HepG2 (cell line): ENCODE results near the gene FAM98A. TPM values are rescaled to one million over a fixed set of nuclear protein-coding genes. Genes with fewer than 3 reads are reported as not detected.

Source experiments
- CBX5 ChIP-seq: sonication (generic); formaldehyde crosslinking; IDR thresholded peaks from 2 replicates; pipeline ENCODE4 v1.4.0; 2020; ENCODE audit warnings: missing genetic modification reagents, borderline replicate concordance
- CREM ChIP-seq, 2 experiments: sonication (generic) in 1 of 2; formaldehyde crosslinking in 1 of 2; IDR thresholded peaks; 2 replicates each; pipeline versions ENCODE4 v1.4.0 to v1.6.1; 2016 to 2020; ENCODE audit warnings: antibody characterized with exemption in 1 of 2, mild to moderate bottlenecking in 1 of 2, missing genetic modification reagents in 1 of 2
- FOXJ3 ChIP-seq: sonication (generic); formaldehyde crosslinking; IDR thresholded peaks from 2 replicates; pipeline ENCODE4 v1.4.0; 2020; ENCODE audit warnings: missing genetic modification reagents, mild to moderate bottlenecking, borderline replicate concordance
- KDM5B ChIP-seq: sonication (generic); formaldehyde crosslinking; IDR thresholded peaks from 2 replicates; pipeline ENCODE4 v1.4.0; 2020; ENCODE audit warnings: missing genetic modification reagents, mild to moderate bottlenecking, borderline replicate concordance
- MAZ ChIP-seq, 2 experiments: sonication (generic) in 1 of 2; formaldehyde crosslinking in 1 of 2; IDR thresholded peaks; 2 replicates each; pipeline versions ENCODE4 v1.5.0 to v1.6.1; 2012 to 2020; ENCODE audit warnings: low read depth in 2 of 2, mild to moderate bottlenecking in 2 of 2, borderline replicate concordance in 1 of 2, improper control_type of control experiment in 1 of 2, low read length in 1 of 2, missing genetic modification reagents in 1 of 2, moderate library complexity in 1 of 2
- NCOA2 ChIP-seq: sonication (generic); formaldehyde crosslinking; IDR thresholded peaks from 2 replicates; pipeline ENCODE4 v1.8.0; 2022; ENCODE audit warnings: inconsistent platforms
- NFATC3 ChIP-seq: sonication (generic); formaldehyde crosslinking; IDR thresholded peaks from 2 replicates; pipeline ENCODE4 v1.5.1; 2020; ENCODE audit warnings: mild to moderate bottlenecking, missing genetic modification reagents
- POLR2G ChIP-seq: fragments of 200-400 bp; formaldehyde crosslinking; IDR thresholded peaks from 2 replicates; pipeline ENCODE4 v1.6.1; 2018; ENCODE audit warnings: mild to moderate bottlenecking, low read depth, low read length, moderate library complexity
- RXRB ChIP-seq: IDR thresholded peaks from 2 replicates; pipeline ENCODE4 v1.6.1; 2016; ENCODE audit warnings: borderline replicate concordance, missing genetic modification reagents, missing compliant biosample characterization
- SCMH1 ChIP-seq: sonication (generic); formaldehyde crosslinking; IDR thresholded peaks from 2 replicates; pipeline ENCODE4 v1.9.0; 2021; ENCODE audit warnings: missing genetic modification reagents, mild to moderate bottlenecking, borderline replicate concordance
- SOX6 ChIP-seq, 2 experiments: fragments of 450-650 bp in 1 of 2; sonication (generic) in 1 of 2; formaldehyde crosslinking in 1 of 2; IDR thresholded peaks; 2 replicates each; pipeline versions ENCODE4 v1.4.0 to v1.6.1; 2017 to 2020; ENCODE audit warnings: antibody characterized with exemption in 1 of 2, mild to moderate bottlenecking in 1 of 2, missing genetic modification reagents in 1 of 2
- SSRP1 ChIP-seq: IDR thresholded peaks from 2 replicates; pipeline ENCODE4 v1.6.1; 2016; ENCODE audit warnings: control low read depth
- TP53 ChIP-seq: sonication (generic); formaldehyde crosslinking; conservative IDR thresholded peaks from 2 replicates; pipeline ENCODE4 v1.4.0; 2020; ENCODE audit warnings: missing genetic modification reagents
- ZFP90 ChIP-seq: sonication (generic); formaldehyde crosslinking; IDR thresholded peaks from 2 replicates; pipeline ENCODE4 v1.8.0; 2022; ENCODE audit warnings: missing genetic modification reagents, mild to moderate bottlenecking, inconsistent platforms, borderline replicate concordance
- ZNF18 ChIP-seq: sonication (generic); formaldehyde crosslinking; IDR thresholded peaks from 2 replicates; pipeline ENCODE4 v1.8.0; 2022; ENCODE audit warnings: mild to moderate bottlenecking, missing genetic modification reagents; ENCODE audit not compliant: insufficient replicate concordance
- ZNF451 ChIP-seq: sonication (generic); formaldehyde crosslinking; IDR thresholded peaks from 2 replicates; pipeline ENCODE4 v1.5.0; 2020; ENCODE audit warnings: mild to moderate bottlenecking, missing genetic modification reagents
- ZNF547 ChIP-seq: sonication (generic); formaldehyde crosslinking; IDR thresholded peaks from 2 replicates; pipeline ENCODE4 v1.5.1; 2020; ENCODE audit warnings: mild to moderate bottlenecking, missing genetic modification reagents
- ZSCAN20 ChIP-seq: sonication (generic); formaldehyde crosslinking; IDR thresholded peaks from 2 replicates; pipeline ENCODE4 v1.4.0; 2020; ENCODE audit warnings: missing genetic modification reagents, mild to moderate bottlenecking, borderline replicate concordance
- polyA plus RNA-seq, 8 experiments: library from polyadenylated mRNA; depleted of rRNA in 3 of 8; stranded (reverse) in 7 of 8; unstranded in 1 of 8; fragments of >200 nt; fragmentation: Illumina TruSeq in 4 of 8; extraction: Trizol in 4 of 8; gene quantifications; 2 replicates each; pipeline versions ENCODE4 v1.2.1 to v1.2.3, GENCODE V29; 2011 to 2016; ENCODE audit warnings: low read depth in 4 of 8, missing spikeins in 1 of 8, mixed read lengths in 1 of 8; ENCODE audit not compliant: insufficient read depth in 1 of 8
- total RNA-seq, 5 experiments: library from RNA; depleted of rRNA; stranded (reverse); fragments of >200 nt; fragmentation: Illumina TruSeq; extraction: Trizol; gene quantifications; 2 replicates each; pipeline ENCODE4 v1.2.3, GENCODE V29; 2016; ENCODE audit warnings: low read depth in 1 of 5
- TF ChIP-seq, protein P1 (sequence below): sonication (generic); formaldehyde crosslinking; IDR thresholded peaks from 2 replicates; pipeline ENCODE4 v1.5.0; 2020; ENCODE audit warnings: missing genetic modification reagents
- TF ChIP-seq, protein P2 (sequence below): sonication (generic); IDR thresholded peaks from 2 replicates; pipeline ENCODE4 v1.6.1; 2016; ENCODE audit warnings: low read depth, borderline replicate concordance
- TF ChIP-seq, protein P3 (sequence below): sonication (generic); formaldehyde crosslinking; IDR thresholded peaks from 2 replicates; pipeline ENCODE4 v1.5.0; 2020; ENCODE audit warnings: missing genetic modification reagents, mild to moderate bottlenecking, borderline replicate concordance

FAM98A gene
- total and polyA plus RNA-seq, 2 of the 13 experiments (the other 11 are each of a cell fraction or from before 2014, with no cell fraction given), result 44.0 to 61.4 TPM

DNA sequence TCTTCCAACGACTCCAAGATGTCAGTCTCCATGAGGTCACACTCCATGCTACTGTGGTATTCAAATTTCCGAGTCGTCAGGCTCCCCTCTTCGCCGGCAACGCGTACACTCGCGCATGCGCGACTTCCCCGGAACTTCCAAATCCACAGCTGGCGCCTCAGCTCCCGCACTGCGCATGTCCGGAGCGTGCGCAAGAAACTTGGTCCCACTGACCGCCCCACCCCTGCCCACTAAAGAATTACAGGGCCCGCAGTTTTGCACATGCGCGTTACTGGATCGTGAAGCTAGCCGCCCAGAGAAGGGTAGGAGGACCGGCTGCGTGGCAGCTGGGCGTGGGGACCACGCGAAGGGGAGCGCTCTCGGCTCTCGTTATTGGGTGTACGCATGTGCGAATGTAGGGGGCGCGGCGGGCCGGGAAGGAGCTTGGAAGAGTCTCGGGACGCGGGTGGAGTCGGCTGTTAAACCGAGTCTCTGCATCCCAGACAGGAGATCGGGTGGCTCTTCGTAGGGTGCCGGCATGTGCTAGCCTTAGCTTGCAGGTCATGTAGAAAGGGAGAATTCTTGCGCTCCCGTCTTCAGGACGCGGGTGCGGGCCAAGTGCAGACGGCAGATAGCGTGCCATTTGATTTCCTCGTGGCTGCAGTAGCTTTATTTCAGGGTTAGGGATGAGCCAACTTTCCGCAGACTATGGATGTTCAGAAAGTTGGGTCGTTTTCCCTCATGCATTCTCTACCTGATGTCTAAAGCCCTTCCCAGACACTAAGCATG is at the start of gene FAM98A (continued):
- peak; percentile 72 for TF ChIP-seq CREM (IDR thresholded peaks at IDR 0.05)
- no peak for TF ChIP-seq CREM (CRISPR knock-in tag; IDR thresholded peaks at IDR 0.05)
- peak; percentile 87 for TF ChIP-seq ZNF547 (CRISPR knock-in tag)
- 0 out of 2 replicates have a peak, but pooled peaks have one; percentile 9 for TF ChIP-seq NCOA2 (CRISPR knock-in tag)
- peak; percentile 90 for TF ChIP-seq POLR2G
- TF ChIP-seq SOX6 (IDR thresholded peaks at IDR 0.05), result no peak
- TF ChIP-seq SOX6 (CRISPR knock-in tag; IDR thresholded peaks at IDR 0.05), result peak; percentile 81
- TF ChIP-seq RXRB (CRISPR knock-in tag), result 0 out of 2 replicates have a peak, but pooled peaks have one; percentile 19
- TF ChIP-seq, protein P1, sequence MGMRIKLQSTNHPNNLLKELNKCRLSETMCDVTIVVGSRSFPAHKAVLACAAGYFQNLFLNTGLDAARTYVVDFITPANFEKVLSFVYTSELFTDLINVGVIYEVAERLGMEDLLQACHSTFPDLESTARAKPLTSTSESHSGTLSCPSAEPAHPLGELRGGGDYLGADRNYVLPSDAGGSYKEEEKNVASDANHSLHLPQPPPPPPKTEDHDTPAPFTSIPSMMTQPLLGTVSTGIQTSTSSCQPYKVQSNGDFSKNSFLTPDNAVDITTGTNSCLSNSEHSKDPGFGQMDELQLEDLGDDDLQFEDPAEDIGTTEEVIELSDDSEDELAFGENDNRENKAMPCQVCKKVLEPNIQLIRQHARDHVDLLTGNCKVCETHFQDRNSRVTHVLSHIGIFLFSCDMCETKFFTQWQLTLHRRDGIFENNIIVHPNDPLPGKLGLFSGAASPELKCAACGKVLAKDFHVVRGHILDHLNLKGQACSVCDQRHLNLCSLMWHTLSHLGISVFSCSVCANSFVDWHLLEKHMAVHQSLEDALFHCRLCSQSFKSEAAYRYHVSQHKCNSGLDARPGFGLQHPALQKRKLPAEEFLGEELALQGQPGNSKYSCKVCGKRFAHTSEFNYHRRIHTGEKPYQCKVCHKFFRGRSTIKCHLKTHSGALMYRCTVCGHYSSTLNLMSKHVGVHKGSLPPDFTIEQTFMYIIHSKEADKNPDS, result 0 out of 2 replicates have a peak, but pooled peaks have one; percentile 6
- peak; percentile 55 for TF ChIP-seq ZNF18
- TF ChIP-seq MAZ (IDR thresholded peaks at IDR 0.05; ENCODE audit: borderline replicate concordance, low read depth, low read length), result peak; percentile 48; the same call in 1 of the 2 replicates
- peak; percentile 81; the same call in 1 of the 2 replicates for TF ChIP-seq MAZ (CRISPR knock-in tag; IDR thresholded peaks at IDR 0.05; ENCODE audit: low read depth)
- peak; percentile 35; the same call in 1 of the 2 replicates for TF ChIP-seq ZNF451 (CRISPR knock-in tag)
- peak; percentile 82 for TF ChIP-seq TP53 (CRISPR knock-in tag)
- TF ChIP-seq SSRP1, result no peak; the same call in 1 of the 2 replicates
- TF ChIP-seq CBX5 (CRISPR knock-in tag), result 0 out of 2 replicates have a peak, but pooled peaks have one; percentile 2
- peak; percentile 48; the same call in 1 of the 2 replicates for TF ChIP-seq ZSCAN20 (CRISPR knock-in tag)
- TF ChIP-seq, protein P2, sequence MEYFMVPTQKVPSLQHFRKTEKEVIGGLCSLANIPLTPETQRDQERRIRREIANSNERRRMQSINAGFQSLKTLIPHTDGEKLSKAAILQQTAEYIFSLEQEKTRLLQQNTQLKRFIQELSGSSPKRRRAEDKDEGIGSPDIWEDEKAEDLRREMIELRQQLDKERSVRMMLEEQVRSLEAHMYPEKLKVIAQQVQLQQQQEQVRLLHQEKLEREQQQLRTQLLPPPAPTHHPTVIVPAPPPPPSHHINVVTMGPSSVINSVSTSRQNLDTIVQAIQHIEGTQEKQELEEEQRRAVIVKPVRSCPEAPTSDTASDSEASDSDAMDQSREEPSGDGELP, result peak; percentile 96
- TF ChIP-seq ZFP90 (CRISPR knock-in tag), result peak; percentile 67; the same call in 1 of the 2 replicates
- TF ChIP-seq, protein P3, sequence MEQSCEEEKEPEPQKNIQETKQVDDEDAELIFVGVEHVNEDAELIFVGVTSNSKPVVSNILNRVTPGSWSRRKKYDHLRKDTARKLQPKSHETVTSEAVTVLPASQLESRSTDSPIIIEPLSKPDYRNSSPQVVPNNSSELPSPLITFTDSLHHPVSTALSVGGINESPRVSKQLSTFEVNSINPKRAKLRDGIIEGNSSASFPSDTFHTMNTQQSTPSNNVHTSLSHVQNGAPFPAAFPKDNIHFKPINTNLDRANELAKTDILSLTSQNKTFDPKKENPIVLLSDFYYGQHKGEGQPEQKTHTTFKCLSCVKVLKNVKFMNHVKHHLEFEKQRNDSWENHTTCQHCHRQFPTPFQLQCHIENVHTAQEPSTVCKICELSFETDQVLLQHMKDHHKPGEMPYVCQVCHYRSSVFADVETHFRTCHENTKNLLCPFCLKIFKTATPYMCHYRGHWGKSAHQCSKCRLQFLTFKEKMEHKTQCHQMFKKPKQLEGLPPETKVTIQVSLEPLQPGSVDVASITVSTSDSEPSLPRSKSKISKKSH (CRISPR knock-in tag), result peak; percentile 85
- 0 out of 2 replicates have a peak, but pooled peaks have one; percentile 27 for TF ChIP-seq NFATC3 (CRISPR knock-in tag)
- TF ChIP-seq SCMH1 (CRISPR knock-in tag), result no peak
- TF ChIP-seq FOXJ3 (CRISPR knock-in tag), result peak; percentile 46; the same call in 1 of the 2 replicates
- peak; percentile 92 for TF ChIP-seq KDM5B (CRISPR knock-in tag)
